AG04449 (cell line): ENCODE results near the gene FPR1.

ENCODE experiments used
- CTCF ChIA-PET: fragments of 350-600 bp; formaldehyde crosslinking; extraction: SDS; loops from one replicate; lab custom pipeline; 2021; ENCODE audit warnings: antibody characterized with exemption; lab: Yijun Ruan, JAX
- POLR2A ChIA-PET: fragments of 400-600, 350-600 bp; formaldehyde crosslinking; extraction: SDS; loops from one replicate; lab custom pipeline; 2020; ENCODE audit warnings: antibody characterized with exemption, inconsistent platforms; lab: Yijun Ruan, JAX
- DNase-seq: peaks from one replicate; pipeline ENCODE4 v3.0.0-alpha.2; 2010; ENCODE audit warnings: low read depth, low spot score
- H3K4me3 ChIP-seq: 2 replicates; pipeline ENCODE4 v1.5.1; 2011; ENCODE audit warnings: low read depth, mild to moderate bottlenecking, control low read depth, low read length
- CTCF ChIP-seq: IDR thresholded peaks from one replicate; pipeline ENCODE4 v1.5.1; 2011; ENCODE audit warnings: mild to moderate bottlenecking, moderate library complexity, low read length, control low read depth, inconsistent platforms; ENCODE audit not compliant: insufficient read depth; ENCODE audit errors: missing control alignments

Gene FPR1

DNA sequence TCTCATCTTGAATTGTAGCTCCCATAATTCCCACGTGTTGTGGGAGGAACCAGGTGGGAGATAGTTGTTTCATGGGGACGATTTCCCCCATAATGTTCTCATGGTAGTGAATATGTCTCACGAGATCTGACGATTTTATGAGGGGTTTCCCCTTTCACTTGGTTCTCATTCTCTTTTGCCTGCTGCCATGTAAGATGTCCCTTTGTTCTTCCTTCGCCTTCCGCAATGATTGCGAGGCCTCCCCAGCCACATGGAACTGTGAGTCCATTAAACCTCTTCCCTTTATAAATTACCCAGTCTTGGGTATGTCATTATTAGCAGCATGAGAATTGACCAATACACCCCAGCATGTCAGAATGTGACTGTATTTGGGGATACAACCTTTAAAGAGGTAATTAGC lies 3.9 kb upstream of the FPR1 start:
- POLR2A ChIA-PET = no interaction called here
- CTCF ChIA-PET = interaction anchor here (1.2 kb wide), 1 partner anchor 22 kb away, joined by 4 read pairs; no protein-coding TSS in a partner anchor
- H3K4me3 ChIP-seq = no peak overlapping the region
- DNase-seq = no peak
- no peak for TF ChIP-seq CTCF

DNA sequence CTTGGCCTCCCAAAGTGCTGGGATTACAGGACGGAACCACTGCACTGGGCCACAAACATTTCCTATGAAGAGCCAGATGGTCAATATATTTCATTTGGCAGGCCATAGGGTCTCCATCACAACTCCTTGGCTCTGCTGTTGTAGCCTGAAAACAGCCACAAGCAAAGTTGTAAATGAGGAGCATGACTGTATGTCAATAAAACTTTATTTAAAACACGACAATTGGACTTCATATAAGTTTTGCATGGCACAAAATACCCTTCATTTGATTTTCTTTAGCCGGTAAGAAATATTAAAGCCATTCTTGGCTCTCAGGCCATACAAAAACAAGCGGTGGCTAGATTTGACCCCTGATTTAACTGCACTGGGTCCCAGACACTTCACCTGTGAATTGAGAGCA lies 3.1 kb upstream of the FPR1 start:
- ChIA-PET CTCF (no interaction called here), POLR2A (no interaction called here)
- no peak for DNase-seq
- no peak for TF ChIP-seq CTCF
- H3K4me3 ChIP-seq = no peak overlapping the region

GRCh38 chr19:51754109-51754508 lies 2.4 kb upstream of the FPR1 start:
- CTCF ChIA-PET = no interaction called here

DNA sequence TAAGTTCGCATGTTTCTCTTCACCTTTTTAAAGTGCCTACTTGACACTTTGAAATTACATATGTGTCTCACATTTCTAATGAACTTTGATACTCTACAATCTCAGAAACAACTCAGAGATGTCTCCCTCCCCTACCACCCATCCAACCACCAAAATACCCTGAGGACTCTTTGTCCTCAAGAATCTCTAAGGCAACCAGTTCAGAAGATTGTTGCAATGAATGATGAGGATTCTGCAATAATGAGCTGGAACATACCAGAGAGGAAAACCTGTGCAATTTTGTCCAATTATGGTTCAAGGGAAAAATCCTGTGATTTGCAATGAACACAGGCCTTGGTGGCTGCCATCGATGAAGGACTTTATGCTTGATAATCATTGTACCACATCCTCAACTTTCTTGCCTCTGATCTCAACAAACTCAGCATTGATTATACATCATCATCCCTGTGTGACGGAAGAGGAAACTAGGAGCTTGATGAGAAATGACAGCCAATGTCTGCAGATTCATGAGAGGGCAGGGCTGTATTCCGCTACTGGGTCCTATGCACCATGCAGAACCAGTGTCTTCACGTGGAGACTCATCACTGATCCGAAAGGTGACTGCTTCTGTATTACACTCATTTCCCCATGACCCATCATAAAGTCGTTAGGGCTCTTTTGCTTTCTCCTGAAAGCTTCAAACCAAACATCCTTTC lies 1.1 kb downstream of the FPR1 start:
- no peak overlapping the region for H3K4me3 ChIP-seq
- CTCF ChIA-PET = no interaction called here
- no peak for DNase-seq
- TF ChIP-seq CTCF = no peak
- POLR2A ChIA-PET = no interaction called here

More at GRCh38 chr19:51754109-51754508, 2.4 kb upstream of the FPR1 start:
- H3K4me3 ChIP-seq = no peak overlapping the region
- DNase-seq = no peak
- POLR2A ChIA-PET = no interaction called here
- TF ChIP-seq CTCF = no peak

GRCh38 chr19:51749979-51750378 lies 1.7 kb downstream of the FPR1 start:
- no peak overlapping the region for H3K4me3 ChIP-seq
- CTCF ChIA-PET = no interaction called here
- DNase-seq = no peak
- POLR2A ChIA-PET = no interaction called here
- TF ChIP-seq CTCF = no peak

DNA sequence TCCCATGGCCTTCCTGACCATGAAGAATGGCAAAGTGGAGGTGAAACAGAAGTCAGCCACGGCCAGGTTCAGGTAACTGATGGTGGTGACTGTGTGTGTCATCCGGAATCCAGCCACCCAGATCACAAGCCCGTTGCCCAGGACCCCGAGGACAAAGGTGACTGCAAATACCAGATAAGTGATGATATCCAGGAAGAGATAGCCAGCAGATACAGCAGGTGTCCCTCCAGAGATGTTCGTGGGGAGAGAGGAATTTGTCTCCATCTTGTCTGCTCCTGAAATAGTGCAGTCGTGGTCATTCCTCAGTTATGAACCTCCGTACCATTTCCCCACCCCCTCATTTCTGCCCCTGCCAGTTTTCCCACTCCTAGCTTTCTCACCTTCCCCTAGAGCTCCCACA lies 4.9 kb downstream of the FPR1 start:
- ChIA-PET POLR2A (no interaction called here), CTCF (no interaction called here)
- no peak for TF ChIP-seq CTCF
- no peak for DNase-seq
- H3K4me3 ChIP-seq = no peak overlapping the region
